HFFc6 (cell line): ENCODE measurements around the gene MTA1. TPM values are rescaled to one million over a fixed set of nuclear protein-coding genes. Genes with fewer than 3 reads are reported as not detected.

Experiments
- DNase-seq: peaks from one replicate; pipeline ENCODE4 v3.0.0-alpha.2; 2018
- H3K27ac Mint-ChIP-seq: 2 replicates; pipeline ENCODE4 v1.8.0; 2020; ENCODE audit warnings: mild to moderate bottlenecking, mixed read lengths
- H3K27me3 Mint-ChIP-seq: 2 replicates; pipeline ENCODE4 v1.8.0; 2021; ENCODE audit warnings: mild to moderate bottlenecking, moderate library complexity, mixed read lengths; ENCODE audit not compliant: insufficient read depth
- H3K36me3 Mint-ChIP-seq: 2 replicates; pipeline ENCODE4 v1.8.0; 2021; ENCODE audit warnings: low read depth, mixed read lengths
- H3K4me1 Mint-ChIP-seq: 2 replicates; pipeline ENCODE4 v1.8.0; 2020; ENCODE audit warnings: low read depth, mixed read lengths
- H3K4me3 Mint-ChIP-seq: 2 replicates; pipeline ENCODE4 v1.8.0; 2020; ENCODE audit warnings: mild to moderate bottlenecking, moderate library complexity, mixed read lengths
- H3K9me3 Mint-ChIP-seq: 2 replicates; pipeline ENCODE4 v1.8.0; 2020; ENCODE audit warnings: mild to moderate bottlenecking, mixed read lengths
- long read RNA-seq: library from polyadenylated mRNA; unstranded; transcript quantifications from one replicate; pipeline ENCODE4 v2.0.0, GENCODE V29; 2019
- total RNA-seq, 6 experiments: library from RNA; stranded (reverse); fragmentation: NEBNext Ultra II Directional; extraction: Animal tissue kit (Norgen Biotek cat#: 25700); gene quantifications; 2 replicates in 1 of 6; 3 replicates in 5 of 6; pipeline ENCODE4 v1.2.3, GENCODE V29; 2021
- TF ChIP-seq, protein P1 (sequence below): fragments of 200-600 bp; sonication (generic); IDR thresholded peaks from 2 replicates; pipeline ENCODE4 v1.5.0; 2021; ENCODE audit warnings: antibody characterized with exemption, mild to moderate bottlenecking

Gene MTA1
- 10 to 100 TPM; 67.5 to 71.3 (median 69.2) TPM for total RNA-seq
- long read RNA-seq, partial matches to known transcripts, result 1 of 7 reads
- long read RNA-seq, other reads (novel, unspliced or antisense), result 2 of 7 reads

DNA sequence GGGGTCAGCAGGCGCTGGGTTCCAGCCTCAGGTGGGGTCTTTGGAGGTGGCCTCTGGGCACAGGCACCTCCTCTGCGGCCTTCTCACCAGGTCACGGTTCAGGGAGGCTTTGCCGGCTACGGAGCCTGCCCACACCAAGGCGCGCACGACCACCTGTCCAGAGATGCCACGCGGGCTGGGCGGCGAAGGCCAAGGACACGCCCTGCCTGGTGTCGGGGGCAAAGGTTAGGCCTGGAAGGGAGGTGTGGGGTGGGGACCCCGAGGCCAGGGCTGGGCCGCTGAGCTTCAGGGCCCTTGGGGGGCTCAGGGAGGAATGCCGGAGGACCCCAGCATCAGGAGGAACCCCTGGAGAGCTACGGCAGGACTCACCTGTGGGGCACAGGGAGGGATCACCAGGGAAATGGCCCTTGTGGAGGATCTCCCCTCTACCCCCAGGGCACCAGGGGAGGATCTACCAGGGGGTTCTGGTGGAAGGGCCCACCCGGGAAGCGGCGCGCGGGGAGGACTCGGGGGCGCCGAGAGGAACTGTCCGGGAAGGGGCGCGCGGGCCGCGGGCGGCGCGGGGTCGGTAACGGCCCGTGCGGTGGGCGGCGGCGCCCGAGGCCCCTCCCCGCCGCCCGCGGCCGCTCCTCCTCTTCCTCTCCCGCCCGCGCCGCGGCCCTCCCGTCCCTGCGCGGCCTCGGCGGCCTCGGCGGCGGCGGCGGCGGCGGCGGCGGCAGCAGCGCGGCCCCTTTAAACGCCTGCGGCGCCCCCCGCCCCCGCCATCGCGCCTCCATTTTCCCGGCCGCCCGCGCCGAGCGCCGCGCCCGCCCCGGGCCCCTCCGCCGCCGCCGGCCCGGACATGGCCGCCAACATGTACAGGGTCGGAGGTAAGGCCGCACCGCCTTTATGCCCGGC is at the start of gene MTA1:
Gene MTA1, plus strand, starts transcription at position 633 of the 897 bp plus-strand sequence. Its CDS starts 209 bp downstream, at position 842.
- peaks cover 21% of the 10 kb centered on the region for H3K4me1 Mint-ChIP-seq
- TF ChIP-seq, protein P1, sequence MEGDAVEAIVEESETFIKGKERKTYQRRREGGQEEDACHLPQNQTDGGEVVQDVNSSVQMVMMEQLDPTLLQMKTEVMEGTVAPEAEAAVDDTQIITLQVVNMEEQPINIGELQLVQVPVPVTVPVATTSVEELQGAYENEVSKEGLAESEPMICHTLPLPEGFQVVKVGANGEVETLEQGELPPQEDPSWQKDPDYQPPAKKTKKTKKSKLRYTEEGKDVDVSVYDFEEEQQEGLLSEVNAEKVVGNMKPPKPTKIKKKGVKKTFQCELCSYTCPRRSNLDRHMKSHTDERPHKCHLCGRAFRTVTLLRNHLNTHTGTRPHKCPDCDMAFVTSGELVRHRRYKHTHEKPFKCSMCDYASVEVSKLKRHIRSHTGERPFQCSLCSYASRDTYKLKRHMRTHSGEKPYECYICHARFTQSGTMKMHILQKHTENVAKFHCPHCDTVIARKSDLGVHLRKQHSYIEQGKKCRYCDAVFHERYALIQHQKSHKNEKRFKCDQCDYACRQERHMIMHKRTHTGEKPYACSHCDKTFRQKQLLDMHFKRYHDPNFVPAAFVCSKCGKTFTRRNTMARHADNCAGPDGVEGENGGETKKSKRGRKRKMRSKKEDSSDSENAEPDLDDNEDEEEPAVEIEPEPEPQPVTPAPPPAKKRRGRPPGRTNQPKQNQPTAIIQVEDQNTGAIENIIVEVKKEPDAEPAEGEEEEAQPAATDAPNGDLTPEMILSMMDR, result no peak
- H3K4me3 Mint-ChIP-seq, result peak within 1 kb of the TSS; percentile 92
- H3K27me3 Mint-ChIP-seq, result no peaks in the 10 kb centered on the region; the same call in 1 of the 2 replicates
- H3K27ac Mint-ChIP-seq, result peak within 1 kb of the TSS; percentile 83
- no peak for DNase-seq
- H3K36me3 Mint-ChIP-seq, result no peaks in the 10 kb centered on the region
- no peaks in the 10 kb centered on the region for H3K9me3 Mint-ChIP-seq

DNA sequence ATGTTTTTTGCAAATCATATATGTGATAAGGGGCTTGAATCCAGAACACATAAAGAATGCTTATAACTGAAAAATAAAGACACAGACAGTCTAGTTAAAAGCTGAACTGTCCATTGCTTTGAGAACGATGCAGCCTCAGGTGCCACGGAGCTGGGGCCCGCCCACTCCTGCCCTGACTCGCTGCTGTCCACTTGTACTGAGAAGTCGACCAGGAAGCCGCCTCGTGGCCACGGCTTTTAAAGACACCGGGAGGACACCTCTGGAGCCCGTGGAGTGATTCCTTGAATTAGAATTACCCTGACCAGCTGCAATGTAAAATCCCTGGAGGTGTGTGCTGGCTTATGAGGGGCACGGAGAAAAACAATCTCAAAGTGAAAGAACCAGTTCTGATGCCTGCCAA is 45.2 kb upstream of the MTA1 start:
- H3K4me3 Mint-ChIP-seq, result no peak overlapping the region
- TF ChIP-seq, protein P1, result no peak
- H3K9me3 Mint-ChIP-seq, result no peaks in the 10 kb centered on the region
- no peaks in the 10 kb centered on the region; the same call in 1 of the 2 replicates for H3K36me3 Mint-ChIP-seq
- H3K4me1 Mint-ChIP-seq, result peaks cover 6% of the 10 kb centered on the region
- H3K27me3 Mint-ChIP-seq, result peaks cover 3% of the 10 kb centered on the region; the same call in 1 of the 2 replicates
- DNase-seq, result no peak
- H3K27ac Mint-ChIP-seq, result no peak overlapping the region

- Mint-ChIP-seq H3K4me3 (no peak overlapping the region), H3K4me1 (peaks cover 6% of the 10 kb centered on the region), H3K9me3 (no peaks in the 10 kb centered on the region), H3K36me3 (no peaks in the 10 kb centered on the region; the same call in 1 of the 2 replicates), H3K27me3 (peaks cover 3% of the 10 kb centered on the region; the same call in 1 of the 2 replicates), H3K27ac (no peak overlapping the region)
- DNase-seq, result no peak
- TF ChIP-seq, protein P1, result no peak
Measured at GRCh38 chr14:105375635-105376057, 44.0 kb upstream of the MTA1 start.

DNA sequence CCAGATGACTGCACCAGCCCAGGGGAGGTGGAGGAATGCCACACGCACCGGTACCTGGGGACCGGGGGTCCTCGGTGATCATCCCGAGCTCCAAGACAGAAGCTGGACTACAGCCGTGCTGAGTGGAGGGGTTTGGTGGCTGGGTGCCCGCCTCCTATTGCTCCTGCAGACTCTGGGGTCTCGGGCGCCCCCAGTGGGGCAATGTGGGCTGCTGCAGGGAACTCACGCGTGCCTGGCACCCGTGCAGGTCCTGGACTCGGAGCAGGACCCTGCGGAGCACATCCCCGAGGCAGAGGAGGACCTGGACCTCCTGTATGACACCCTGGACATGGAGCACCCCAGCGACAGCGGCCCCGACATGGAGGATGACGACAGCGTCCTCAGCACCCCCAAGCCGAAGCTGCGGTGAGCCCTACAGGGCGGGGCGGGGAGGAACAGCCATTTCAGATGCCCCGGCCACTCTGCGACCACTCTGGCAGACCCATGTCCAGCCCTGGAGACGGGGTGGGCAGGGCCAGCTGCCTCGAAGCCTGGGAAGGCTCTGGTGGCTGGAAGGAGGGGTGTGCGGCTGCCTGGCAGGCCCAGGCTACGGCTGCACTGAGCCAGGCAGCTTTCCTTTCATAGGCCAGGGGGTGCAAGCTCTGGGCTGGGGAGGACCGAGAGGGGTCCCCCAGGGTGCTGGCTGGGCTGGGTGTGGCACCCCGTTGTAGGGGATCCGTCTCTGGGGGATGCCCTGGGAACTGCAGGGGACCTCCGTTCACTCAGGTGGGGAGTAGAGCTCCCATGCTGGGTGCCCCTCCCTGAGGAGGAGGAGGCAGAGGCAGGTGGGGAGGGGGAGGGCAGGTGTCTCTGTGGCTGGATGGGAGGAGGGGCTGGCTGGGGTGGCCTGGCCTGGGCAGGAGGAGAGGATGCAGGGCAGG is 42.8 kb upstream of the MTA1 start:
- no peak overlapping the region for H3K4me3 Mint-ChIP-seq
- H3K27me3 Mint-ChIP-seq, result peaks cover 1% of the 10 kb centered on the region; the same call in 1 of the 2 replicates
- no peaks in the 10 kb centered on the region for H3K9me3 Mint-ChIP-seq
- H3K27ac Mint-ChIP-seq, result no peak overlapping the region
- H3K4me1 Mint-ChIP-seq, result peaks cover 6% of the 10 kb centered on the region
- no peak for DNase-seq
- TF ChIP-seq, protein P1, result no peak
- no peaks in the 10 kb centered on the region for H3K36me3 Mint-ChIP-seq

- TF ChIP-seq, protein P1, result no peak
- Mint-ChIP-seq H3K4me1 (peaks cover 6% of the 10 kb centered on the region), H3K36me3 (no peaks in the 10 kb centered on the region), H3K4me3 (no peak overlapping the region), H3K9me3 (no peaks in the 10 kb centered on the region), H3K27ac (no peak overlapping the region), H3K27me3 (peaks cover 1% of the 10 kb centered on the region; the same call in 1 of the 2 replicates)
- no peak for DNase-seq
Measured at GRCh38 chr14:105377555-105378182, 42.0 kb upstream of the MTA1 start.
